Left lobe of liver (tissue), 2 donors: Measurements from ENCODE around the gene PAFAH1B2. TPM values are rescaled to one million over a fixed set of nuclear protein-coding genes. Genes with fewer than 3 reads are reported as not detected.
"Not testable (repeated sequence)": the region's sequence is repeated elsewhere in the genome, so short reads cannot be mapped to it uniquely, and the experiment has no call there.

Source experiments
- ATAC-seq: fragments of 200-7000 bp; cut with Tn5 transposase; one replicate; pipeline ENCODE4 v1.9.1; 2020; ENCODE audit warnings: mild to moderate bottlenecking, moderate library complexity
- DNase-seq: peaks from one replicate; pipeline ENCODE4 v3.0.0-alpha.2; 2020; ENCODE audit warnings: low spot score
- total RNA-seq: library from RNA; stranded (reverse); gene quantifications from one replicate; pipeline ENCODE4 v1.2.1, GENCODE V29; 2021
- donor health status: DM: no; HTN: no; CAD: no; lungs with moderate emphysema.
- donor health status: DM: no; HTN: yes; CAD: no.

The PAFAH1B2 gene
- total RNA-seq, 1 donor from 2014 or later, result 23.5 TPM

DNA sequence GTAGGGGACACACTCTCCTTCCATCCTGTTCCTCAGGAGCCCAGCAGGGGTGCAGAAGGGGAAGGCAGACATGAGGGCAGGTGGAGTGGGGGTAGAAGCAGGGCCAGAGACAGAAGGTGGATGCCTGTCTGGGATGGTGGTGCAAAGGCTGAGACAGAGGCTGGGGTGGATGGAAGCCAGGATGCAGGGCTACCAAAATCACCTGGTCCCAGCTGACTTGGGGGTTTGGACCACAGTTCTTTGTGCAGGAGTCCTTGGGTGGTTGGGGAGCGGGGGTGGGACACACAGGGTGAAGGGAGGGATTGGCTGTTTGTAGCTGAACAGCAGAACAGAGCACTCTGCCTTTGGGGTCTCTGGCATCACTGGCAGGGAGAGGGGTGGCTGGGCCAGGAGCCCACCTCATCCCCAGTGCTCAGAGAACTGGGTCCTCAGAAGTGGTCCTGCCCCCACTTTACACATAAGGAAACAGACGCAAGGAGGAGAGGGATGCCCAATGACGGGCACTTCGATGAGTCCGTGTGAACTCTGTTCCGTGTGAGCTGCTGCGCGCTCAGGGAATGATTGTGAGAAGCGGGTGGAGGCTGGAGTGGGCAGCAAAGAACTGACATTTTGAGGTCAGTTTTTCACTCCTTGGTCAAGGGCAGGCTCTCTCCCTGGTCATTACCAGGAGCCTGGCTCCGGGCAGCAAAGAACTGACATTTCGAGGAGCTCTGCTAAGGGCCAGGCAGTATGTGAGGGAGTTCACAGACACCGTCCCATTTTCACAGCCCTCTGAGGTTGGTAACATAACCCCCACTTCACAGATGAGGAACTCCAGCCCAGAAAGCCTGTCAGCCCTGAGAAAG, 56.9 kb downstream of the PAFAH1B2 start:
- ATAC-seq, result peak; percentile 3
- DNase-seq, result no peak

GRCh38 chr11:117201658-117202305, 57.7 kb downstream of the PAFAH1B2 start:
- DNase-seq (no peak), ATAC-seq (no peak)

DNA sequence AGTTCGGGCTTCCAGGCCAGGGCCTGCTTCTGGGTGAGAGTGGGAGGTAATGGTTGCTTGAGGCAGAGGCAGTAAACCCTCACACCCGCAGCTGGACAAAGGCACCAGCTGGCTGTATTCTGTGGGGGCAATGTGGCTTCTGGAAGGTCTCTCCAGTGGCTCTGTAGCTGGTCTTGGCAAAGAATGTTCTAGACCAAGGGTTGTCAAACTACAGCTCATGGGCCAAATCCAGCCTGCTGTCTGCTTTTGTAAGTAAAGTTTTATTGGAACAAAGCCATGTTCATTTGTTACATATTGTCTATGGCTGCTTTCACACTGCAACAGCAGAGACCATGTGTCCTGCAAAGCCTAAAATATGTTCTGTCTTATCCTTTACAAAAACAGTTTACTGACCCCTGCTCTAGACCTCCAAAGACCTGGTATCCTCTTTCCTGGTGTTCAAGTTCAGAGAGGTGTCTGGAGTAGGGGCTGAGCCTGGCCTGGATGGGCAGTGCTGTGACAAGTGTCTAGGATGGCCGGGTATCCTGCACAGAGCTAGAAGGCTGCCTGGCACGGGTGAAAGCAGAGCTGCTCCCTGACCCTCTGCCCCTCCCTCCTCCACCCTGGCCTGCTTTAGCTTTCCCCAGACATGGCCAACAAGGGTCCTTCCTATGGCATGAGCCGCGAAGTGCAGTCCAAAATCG, 58.4 kb downstream of the PAFAH1B2 start:
- DNase-seq (no peak), ATAC-seq (peak; percentile 4)

DNA sequence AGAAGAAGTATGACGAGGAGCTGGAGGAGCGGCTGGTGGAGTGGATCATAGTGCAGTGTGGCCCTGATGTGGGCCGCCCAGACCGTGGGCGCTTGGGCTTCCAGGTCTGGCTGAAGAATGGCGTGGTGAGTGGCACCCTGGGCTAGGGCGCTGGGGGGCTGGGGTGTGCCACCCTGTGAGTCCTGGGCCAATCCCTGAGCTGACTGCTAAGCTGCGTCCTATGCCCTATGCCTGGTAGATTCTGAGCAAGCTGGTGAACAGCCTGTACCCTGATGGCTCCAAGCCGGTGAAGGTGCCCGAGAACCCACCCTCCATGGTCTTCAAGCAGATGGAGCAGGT, 59.0 kb downstream of the PAFAH1B2 start:
- DNase-seq (no peak), ATAC-seq (no peak)

DNA sequence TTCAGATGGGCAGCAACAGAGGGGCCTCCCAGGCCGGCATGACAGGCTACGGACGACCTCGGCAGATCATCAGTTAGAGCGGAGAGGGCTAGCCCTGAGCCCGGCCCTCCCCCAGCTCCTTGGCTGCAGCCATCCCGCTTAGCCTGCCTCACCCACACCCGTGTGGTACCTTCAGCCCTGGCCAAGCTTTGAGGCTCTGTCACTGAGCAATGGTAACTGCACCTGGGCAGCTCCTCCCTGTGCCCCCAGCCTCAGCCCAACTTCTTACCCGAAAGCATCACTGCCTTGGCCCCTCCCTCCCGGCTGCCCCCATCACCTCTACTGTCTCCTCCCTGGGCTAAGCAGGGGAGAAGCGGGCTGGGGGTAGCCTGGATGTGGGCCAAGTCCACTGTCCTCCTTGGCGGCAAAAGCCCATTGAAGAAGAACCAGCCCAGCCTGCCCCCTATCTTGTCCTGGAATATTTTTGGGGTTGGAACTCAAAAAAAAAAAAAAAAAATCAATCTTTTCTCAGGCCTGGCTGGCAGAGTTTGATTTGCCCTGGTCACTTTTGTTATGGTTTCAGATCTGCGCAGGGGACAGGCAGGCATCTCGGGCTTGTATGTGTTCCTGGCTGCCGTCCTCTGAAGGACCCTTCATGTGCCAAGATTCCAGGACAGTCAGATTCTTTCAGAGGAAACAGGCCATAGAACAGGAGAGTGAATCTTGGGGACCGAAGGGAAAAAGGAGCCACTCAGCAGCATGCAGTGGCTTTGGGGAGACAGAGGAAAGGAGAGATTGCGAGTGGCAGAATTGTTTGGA, 60.4 kb downstream of the PAFAH1B2 start:
- ATAC-seq, result no peak
- DNase-seq, result no peak

DNA sequence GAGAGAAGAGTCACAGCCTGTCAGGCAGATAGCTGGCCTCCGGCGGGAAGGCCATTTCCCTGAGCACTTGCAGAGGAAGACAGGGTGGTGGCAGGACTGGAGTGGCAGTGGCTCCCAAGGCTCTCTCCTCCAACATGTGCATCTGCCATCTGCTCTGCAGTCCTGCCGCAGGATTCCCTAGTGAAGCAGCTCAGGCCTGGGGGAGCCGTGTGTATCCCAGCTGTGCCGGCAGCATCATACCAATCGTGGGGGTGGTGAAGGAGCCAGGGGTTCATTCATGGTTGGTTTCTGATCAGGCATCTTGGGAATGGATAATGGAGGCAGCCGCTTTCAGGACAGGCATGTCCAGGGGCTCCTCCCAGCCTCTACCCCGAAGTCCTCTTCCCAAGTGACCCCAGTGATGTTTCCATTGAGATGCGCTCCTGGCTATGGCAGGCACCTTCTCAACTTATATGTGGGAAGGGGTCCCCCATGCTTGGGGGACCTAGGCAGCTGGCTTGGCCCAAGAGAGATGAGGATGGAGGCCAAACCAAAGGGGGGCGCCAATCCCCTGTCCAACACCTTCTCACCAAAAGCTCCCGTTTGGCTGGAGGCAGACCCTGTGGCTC, 61.2 kb downstream of the PAFAH1B2 start:
- DNase-seq, result no peak
- no peak for ATAC-seq

GRCh38 chr11:117206111-117206510, 62.0 kb downstream of the PAFAH1B2 start:
- not testable (repeated sequence) for ATAC-seq, DNase-seq

GRCh38 chr11:117206859-117207258, 62.8 kb downstream of the PAFAH1B2 start:
- DNase-seq, result not testable (repeated sequence)
- ATAC-seq, result peak; percentile 10

DNA sequence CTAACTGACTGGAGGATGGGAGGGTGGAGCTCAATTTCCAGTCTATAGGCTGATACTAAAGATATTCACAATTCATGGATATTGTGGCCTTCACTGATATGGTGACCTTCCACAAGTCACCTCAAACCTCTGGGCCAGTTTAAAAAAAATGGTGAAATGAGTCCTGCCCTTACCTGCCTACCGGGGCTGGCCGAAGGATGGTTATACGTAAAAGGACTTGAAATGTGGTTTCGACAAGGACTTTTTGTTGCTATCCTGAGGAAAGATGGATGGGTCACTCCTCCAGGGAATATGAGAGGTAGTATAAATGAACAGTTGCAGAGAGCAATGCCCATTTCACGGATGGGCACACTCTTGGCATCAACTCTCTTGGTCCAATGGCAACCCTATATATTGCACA, 63.4 kb downstream of the PAFAH1B2 start:
- not testable (repeated sequence) for DNase-seq, ATAC-seq

DNA sequence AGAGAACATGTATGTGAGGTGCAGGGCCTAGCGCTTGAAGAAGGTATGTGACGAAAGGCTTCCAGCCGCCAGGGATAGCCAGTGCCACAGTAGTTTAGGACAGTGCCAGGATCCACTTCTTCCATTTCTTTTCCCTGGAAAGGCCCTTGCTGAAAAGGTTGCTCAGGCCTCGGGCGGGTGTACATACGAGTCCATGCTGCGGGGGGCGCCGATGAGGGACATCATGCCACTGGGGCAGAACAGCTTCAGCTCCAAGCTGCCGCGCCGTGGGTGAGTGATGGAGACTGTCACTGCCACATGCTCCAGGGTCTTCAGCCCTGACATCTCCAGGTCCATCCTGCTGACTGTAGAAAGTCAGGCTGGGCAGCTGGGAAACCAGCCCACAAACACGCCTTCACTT, 64.6 kb downstream of the PAFAH1B2 start:
- ATAC-seq, DNase-seq: not testable (repeated sequence)

DNA sequence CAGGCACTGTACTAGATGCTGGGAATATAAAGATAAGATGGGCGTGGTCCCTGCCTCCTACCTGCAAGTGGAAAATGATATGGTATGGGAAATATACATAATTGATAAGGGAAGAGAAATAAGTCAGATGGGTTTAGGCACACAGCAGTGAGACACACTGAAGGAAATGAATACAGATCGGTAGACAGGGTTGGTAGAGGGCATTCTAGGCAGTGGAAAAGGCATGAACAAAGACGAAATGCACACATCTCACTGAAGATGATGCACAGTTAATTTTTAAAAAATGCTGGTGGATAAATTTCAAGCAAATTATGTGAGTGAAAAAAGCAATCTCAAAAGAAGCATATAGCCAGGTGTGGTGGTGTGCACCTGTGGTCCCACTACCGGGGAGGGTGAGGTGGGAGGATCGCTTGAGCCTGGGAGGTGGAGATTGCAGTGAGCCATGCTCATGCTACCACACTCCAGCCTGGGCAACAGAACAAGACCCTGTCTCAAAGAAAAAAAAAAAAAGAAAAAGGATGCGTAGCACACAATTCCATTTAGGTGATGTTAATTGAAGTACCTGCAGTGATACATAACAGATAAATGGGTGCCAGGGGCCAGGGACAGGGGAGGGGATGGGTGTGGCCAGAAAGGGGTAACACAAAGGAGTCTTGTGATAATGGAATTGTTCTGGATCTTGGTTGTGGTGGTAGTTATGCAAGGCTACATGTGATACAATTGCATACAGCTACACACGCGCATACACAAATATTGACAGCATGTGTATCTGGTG, 65.5 kb downstream of the PAFAH1B2 start:
- not testable (repeated sequence) for DNase-seq

DNA sequence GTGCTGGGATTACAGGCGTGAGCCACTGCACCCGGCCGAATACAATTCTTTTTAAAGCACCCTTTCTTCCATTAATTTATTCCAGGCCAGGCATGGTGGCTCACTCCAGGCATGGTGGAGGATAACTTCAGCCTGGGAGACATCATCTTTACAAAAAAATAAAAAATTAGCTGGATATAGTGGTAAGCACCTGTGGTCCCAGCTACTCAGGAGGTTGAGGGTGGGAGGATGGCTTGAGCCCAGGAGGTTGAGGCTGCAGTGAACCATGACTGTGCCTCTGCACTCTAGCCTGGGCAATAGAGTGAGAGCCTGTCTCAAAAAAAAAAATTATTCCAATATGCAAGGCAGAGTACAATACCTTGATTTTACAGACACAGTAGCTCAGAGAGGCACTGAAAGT, 66.5 kb downstream of the PAFAH1B2 start:
- ATAC-seq, result no peak
- DNase-seq, result no peak

More for the DNA sequence above, 65.5 kb downstream of the PAFAH1B2 start:
- ATAC-seq, result not testable (repeated sequence)

GRCh38 chr11:117212697-117213355, 68.7 kb downstream of the PAFAH1B2 start:
- no peak for DNase-seq

DNA sequence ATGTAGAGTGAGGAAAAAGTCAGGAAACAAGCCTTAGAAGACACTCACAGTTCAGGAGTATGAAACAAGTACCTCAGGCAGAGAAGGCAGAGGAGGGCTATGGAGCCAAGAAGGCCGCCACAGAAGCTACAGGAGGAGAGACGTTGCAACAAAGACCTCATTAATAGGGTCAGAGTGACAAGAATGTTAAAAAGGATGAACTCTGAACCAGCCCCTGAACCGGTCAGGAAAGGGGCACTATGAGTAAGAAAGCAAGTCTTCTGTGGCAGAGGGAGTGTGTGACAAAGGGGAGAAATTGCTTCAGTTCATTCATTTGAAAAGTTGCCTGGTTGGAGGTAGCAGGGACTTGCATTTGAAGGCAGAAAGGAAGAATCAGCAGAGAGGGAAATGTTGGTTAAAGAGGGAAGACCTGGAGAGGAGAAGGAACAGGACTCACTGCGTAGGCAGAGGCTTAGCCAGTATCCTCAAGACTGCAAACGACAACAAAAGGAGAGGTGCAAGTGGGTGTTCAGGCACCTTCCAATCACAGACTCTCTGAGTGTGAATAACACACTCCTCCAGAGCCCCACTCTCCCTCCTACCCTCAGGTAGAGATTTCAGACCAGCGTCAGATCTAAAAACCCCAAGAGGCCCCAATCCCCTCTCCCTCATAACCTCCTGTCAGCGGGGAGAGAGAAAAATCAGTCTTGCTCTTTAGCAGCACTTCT, 70.5 kb downstream of the PAFAH1B2 start:
- DNase-seq, result no peak
- no peak for ATAC-seq

More at GRCh38 chr11:117212697-117213355, 68.7 kb downstream of the PAFAH1B2 start:
- ATAC-seq, result no peak

DNA sequence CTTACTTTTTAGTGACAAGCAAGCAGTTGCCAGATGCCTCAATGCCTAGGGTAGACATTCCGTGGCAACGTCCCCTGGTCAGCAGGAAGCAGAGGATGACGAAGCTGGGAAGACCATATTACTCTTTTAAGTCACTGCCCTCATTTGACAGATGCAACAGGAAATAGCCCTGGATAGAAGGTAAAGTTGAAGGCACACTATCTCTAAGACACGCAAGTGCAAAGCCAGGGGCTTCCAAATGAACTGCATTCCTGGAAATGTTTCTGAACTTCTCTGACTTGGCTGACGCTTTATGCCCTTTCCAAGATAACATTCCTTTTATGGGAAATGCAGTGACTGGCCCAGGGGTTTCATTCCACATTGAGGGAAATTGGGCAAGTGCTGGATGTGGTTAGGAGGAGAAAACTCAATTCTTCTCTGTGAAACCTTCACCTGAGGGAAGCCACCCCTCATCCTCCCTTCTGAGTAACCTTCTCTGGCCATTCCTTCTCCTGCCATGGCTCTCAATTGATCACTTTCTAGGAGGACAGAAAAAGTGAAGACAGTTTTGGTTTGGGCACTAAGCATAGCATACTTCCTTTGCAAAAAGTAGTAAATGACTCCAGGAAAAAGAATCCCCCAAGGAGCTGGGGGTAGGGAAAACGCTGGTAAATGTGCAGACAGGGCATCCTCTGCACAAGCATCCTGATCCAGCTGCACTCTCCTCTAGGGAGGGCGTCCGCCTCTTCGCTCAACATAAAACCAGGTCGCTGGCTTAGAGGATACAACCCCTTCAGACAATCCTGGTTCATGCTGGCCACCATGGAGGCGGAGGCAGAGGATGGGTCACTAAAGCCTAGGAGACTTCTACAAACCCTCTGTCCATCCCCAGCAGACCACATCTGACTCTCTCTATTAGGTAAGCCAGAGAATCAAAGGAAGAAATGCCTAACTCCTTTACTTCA, 73.3 kb downstream of the PAFAH1B2 start:
- peak; percentile 18 for ATAC-seq
- DNase-seq, result no peak

GRCh38 chr11:117218133-117218915, 74.2 kb downstream of the PAFAH1B2 start:
- no peak for DNase-seq
- ATAC-seq, result peak; percentile 10
